WTC11 (cell line): ENCODE measurements around the gene TUBA3D.
"Not testable (repeated sequence)": the region's sequence is repeated elsewhere in the genome, so short reads cannot be mapped to it uniquely, and the experiment has no call there.

Experiments
- GRHL2 ChIP-seq: fragments of 250-450 bp; sonication (Bioruptor Pico); IDR thresholded peaks from 2 replicates; pipeline ENCODE4 v1.8.0; 2022; ENCODE audit warnings: mild to moderate bottlenecking, moderate library complexity; ENCODE audit not compliant: insufficient replicate concordance, severe bottlenecking
- TF ChIP-seq, protein P1 (sequence below): fragments of 200-600 bp; IDR thresholded peaks from 2 replicates; pipeline ENCODE4 v1.8.0; 2022; ENCODE audit warnings: antibody characterized with exemption

DNA sequence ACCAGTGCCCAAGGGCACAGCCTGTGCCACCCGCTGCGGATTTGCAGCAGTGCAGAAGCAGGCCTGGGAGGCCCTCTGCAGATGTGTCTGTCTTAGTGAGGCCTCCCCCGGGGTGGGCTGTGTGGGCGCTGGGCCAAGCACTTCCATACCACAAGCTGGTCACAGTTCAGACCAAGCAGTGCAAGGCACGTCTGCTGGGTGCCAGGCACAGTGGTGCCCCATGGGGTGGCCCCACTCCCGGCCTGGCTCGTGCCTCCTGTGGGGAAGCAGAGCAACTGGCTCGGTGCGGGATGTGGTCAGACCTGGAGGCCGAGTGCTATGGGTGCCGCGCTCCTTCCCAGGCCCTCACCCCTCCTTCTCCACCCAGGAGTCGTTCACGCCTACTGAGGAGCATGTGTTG, 39.3 kb downstream of the TUBA3D start:
- TF ChIP-seq, protein P1, sequence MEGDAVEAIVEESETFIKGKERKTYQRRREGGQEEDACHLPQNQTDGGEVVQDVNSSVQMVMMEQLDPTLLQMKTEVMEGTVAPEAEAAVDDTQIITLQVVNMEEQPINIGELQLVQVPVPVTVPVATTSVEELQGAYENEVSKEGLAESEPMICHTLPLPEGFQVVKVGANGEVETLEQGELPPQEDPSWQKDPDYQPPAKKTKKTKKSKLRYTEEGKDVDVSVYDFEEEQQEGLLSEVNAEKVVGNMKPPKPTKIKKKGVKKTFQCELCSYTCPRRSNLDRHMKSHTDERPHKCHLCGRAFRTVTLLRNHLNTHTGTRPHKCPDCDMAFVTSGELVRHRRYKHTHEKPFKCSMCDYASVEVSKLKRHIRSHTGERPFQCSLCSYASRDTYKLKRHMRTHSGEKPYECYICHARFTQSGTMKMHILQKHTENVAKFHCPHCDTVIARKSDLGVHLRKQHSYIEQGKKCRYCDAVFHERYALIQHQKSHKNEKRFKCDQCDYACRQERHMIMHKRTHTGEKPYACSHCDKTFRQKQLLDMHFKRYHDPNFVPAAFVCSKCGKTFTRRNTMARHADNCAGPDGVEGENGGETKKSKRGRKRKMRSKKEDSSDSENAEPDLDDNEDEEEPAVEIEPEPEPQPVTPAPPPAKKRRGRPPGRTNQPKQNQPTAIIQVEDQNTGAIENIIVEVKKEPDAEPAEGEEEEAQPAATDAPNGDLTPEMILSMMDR = not testable (repeated sequence)
- TF ChIP-seq GRHL2 = not testable (repeated sequence)
